ENCODE data around the gene HYLS1.

The HYLS1 gene

GRCh38 chr11:125948278-125949051 is 61.0 kb downstream of the HYLS1 start:
- no peaks in the 10 kb centered on the region for H4K20me1 ChIP-seq (ENCODE audit: insufficient read depth, low read length)
- H3F3A ChIP-seq (ENCODE audit: insufficient read depth, low read length): no peaks in the 10 kb centered on the region
- no peak overlapping the region for H2AFZ ChIP-seq (ENCODE audit: low read length)
- no peaks in the 10 kb centered on the region for H3K4me1 ChIP-seq (ENCODE audit: insufficient read depth, low read length, severe bottlenecking)
- no peak overlapping the region for H3K4me3 ChIP-seq (ENCODE audit: low read depth, low read length, poor library complexity, severe bottlenecking)
- H3K79me2 ChIP-seq (ENCODE audit: insufficient read depth, low read length): no peaks in the 10 kb centered on the region
- H3K9me3 ChIP-seq (ENCODE audit: low read length): no peaks in the 10 kb centered on the region
- no peaks in the 10 kb centered on the region for H3K36me3 ChIP-seq (ENCODE audit: insufficient read depth, low read length)
- no peaks in the 10 kb centered on the region for H3K27me3 ChIP-seq (ENCODE audit: insufficient read depth, low read length)
- H3K9me2 ChIP-seq (ENCODE audit: low read depth, low read length): no peaks in the 10 kb centered on the region
- H3K4me2 ChIP-seq (ENCODE audit: low read length): no peak overlapping the region
- no peak overlapping the region for H3K27ac ChIP-seq (ENCODE audit: low read depth, low read length, poor library complexity, severe bottlenecking)
- no peak overlapping the region for H3K9ac ChIP-seq (ENCODE audit: low read length)
- TF ChIP-seq CTCF (IDR thresholded peaks at IDR 0.05; ENCODE audit: low read length) (no peak), EZH2 (IDR thresholded peaks at IDR 0.05; ENCODE audit: borderline replicate concordance, low read length) (no peak)

- H3K9me3 ChIP-seq (ENCODE audit: low read length): no peaks in the 10 kb centered on the region
- H3K27me3 ChIP-seq (ENCODE audit: insufficient read depth, low read length): no peaks in the 10 kb centered on the region
- H3K36me3 ChIP-seq (ENCODE audit: insufficient read depth, low read length): no peaks in the 10 kb centered on the region
- no peak for TF ChIP-seq EZH2 (IDR thresholded peaks at IDR 0.05; ENCODE audit: borderline replicate concordance, low read length)
- H2AFZ ChIP-seq (ENCODE audit: low read length): no peak overlapping the region
- H3K9ac ChIP-seq (ENCODE audit: low read length): no peak overlapping the region
- no peaks in the 10 kb centered on the region for H4K20me1 ChIP-seq (ENCODE audit: insufficient read depth, low read length)
- H3K9me2 ChIP-seq (ENCODE audit: low read depth, low read length): no peaks in the 10 kb centered on the region
- no peaks in the 10 kb centered on the region for H3F3A ChIP-seq (ENCODE audit: insufficient read depth, low read length)
- H3K79me2 ChIP-seq (ENCODE audit: insufficient read depth, low read length): no peaks in the 10 kb centered on the region
- H3K4me3 ChIP-seq (ENCODE audit: low read depth, low read length, poor library complexity, severe bottlenecking): no peak overlapping the region
- no peak overlapping the region for H3K27ac ChIP-seq (ENCODE audit: low read depth, low read length, poor library complexity, severe bottlenecking)
- no peak overlapping the region for H3K4me2 ChIP-seq (ENCODE audit: low read length)
- H3K4me1 ChIP-seq (ENCODE audit: insufficient read depth, low read length, severe bottlenecking): no peaks in the 10 kb centered on the region
Measured at GRCh38 chr11:125949271-125950177, 62.1 kb downstream of the HYLS1 start.

- Histone ChIP-seq H4K20me1 (ENCODE audit: insufficient read depth, low read length) (no peaks in the 10 kb centered on the region), H3K27ac (ENCODE audit: low read depth, low read length, poor library complexity, severe bottlenecking) (no peak overlapping the region), H3K9ac (ENCODE audit: low read length) (no peak overlapping the region), H3F3A (ENCODE audit: insufficient read depth, low read length) (no peaks in the 10 kb centered on the region), H3K9me2 (ENCODE audit: low read depth, low read length) (no peaks in the 10 kb centered on the region), H3K36me3 (ENCODE audit: insufficient read depth, low read length) (no peaks in the 10 kb centered on the region), H2AFZ (ENCODE audit: low read length) (no peak overlapping the region), H3K9me3 (ENCODE audit: low read length) (no peaks in the 10 kb centered on the region), H3K4me3 (ENCODE audit: low read depth, low read length, poor library complexity, severe bottlenecking) (no peak overlapping the region), H3K79me2 (ENCODE audit: insufficient read depth, low read length) (no peaks in the 10 kb centered on the region), H3K4me1 (ENCODE audit: insufficient read depth, low read length, severe bottlenecking) (no peaks in the 10 kb centered on the region), H3K27me3 (ENCODE audit: insufficient read depth, low read length) (no peaks in the 10 kb centered on the region), H3K4me2 (ENCODE audit: low read length) (no peak overlapping the region)
- TF ChIP-seq CTCF (IDR thresholded peaks at IDR 0.05; ENCODE audit: low read length) (no peak), EZH2 (IDR thresholded peaks at IDR 0.05; ENCODE audit: borderline replicate concordance, low read length) (no peak)
Measured at GRCh38 chr11:125950178-125950490, 62.7 kb downstream of the HYLS1 start.

All from OCI-LY1 (cell line).